Suppressor macrophage treated with lipopolysaccharide for 4 hours (primary cell): ENCODE data around the gene KRT15.
"Not testable (repeated sequence)": the region's sequence is repeated elsewhere in the genome, so short reads cannot be mapped to it uniquely, and the experiment has no call there.

Source experiments
- DNase-seq: peaks from one replicate; pipeline ENCODE4 v3.0.0-alpha.2; 2020

Gene KRT15

GRCh38 chr17:41542786-41543185 lies 24.1 kb upstream of the KRT15 start:
- DNase-seq, result not testable (repeated sequence)

GRCh38 chr17:41542357-41542756 lies 23.7 kb upstream of the KRT15 start:
- no peak for DNase-seq

GRCh38 chr17:41540921-41541625 lies 22.4 kb upstream of the KRT15 start:
- no peak for DNase-seq

- DNase-seq, result no peak
Observed at GRCh38 chr17:41539979-41540701, 21.4 kb upstream of the KRT15 start.

GRCh38 chr17:41539071-41539492 lies 20.4 kb upstream of the KRT15 start:
- DNase-seq, result no peak

GRCh38 chr17:41538565-41538991 lies 19.9 kb upstream of the KRT15 start:
- DNase-seq, result no peak

- no peak for DNase-seq
Observed at GRCh38 chr17:41537990-41538389, 19.3 kb upstream of the KRT15 start.

- no peak for DNase-seq
Observed at GRCh38 chr17:41537614-41537954, 18.9 kb upstream of the KRT15 start.

- no peak for DNase-seq
Observed at GRCh38 chr17:41536741-41537613, 18.3 kb upstream of the KRT15 start.

- no peak for DNase-seq
Observed at GRCh38 chr17:41535764-41536481, 17.2 kb upstream of the KRT15 start.

- no peak for DNase-seq
Observed at GRCh38 chr17:41534899-41535546, 16.3 kb upstream of the KRT15 start.

- DNase-seq, result no peak
Observed at GRCh38 chr17:41533613-41534012, 14.9 kb upstream of the KRT15 start.

- no peak for DNase-seq
Observed at GRCh38 chr17:41532947-41533570, 14.4 kb upstream of the KRT15 start.

GRCh38 chr17:41531993-41532392 lies 13.3 kb upstream of the KRT15 start:
- DNase-seq, result no peak

GRCh38 chr17:41530062-41531048 lies 11.7 kb upstream of the KRT15 start:
- DNase-seq, result no peak

GRCh38 chr17:41529491-41529915 lies 10.8 kb upstream of the KRT15 start:
- no peak for DNase-seq

GRCh38 chr17:41528959-41529353 lies 10.3 kb upstream of the KRT15 start:
- no peak for DNase-seq

- no peak for DNase-seq
Observed at GRCh38 chr17:41527063-41528023, 8.7 kb upstream of the KRT15 start.

GRCh38 chr17:41524261-41524660 lies 5.6 kb upstream of the KRT15 start:
- DNase-seq, result no peak
